Naive thymus-derived CD8-positive, alpha-beta T cell (primary cell): ENCODE data around the gene VPS41. TPM values are rescaled to one million over a fixed set of nuclear protein-coding genes. Genes with fewer than 3 reads are reported as not detected.

Experiments used
- ATAC-seq, 2 donors: fragments of 150-1000 bp; cut with Tn5 transposase in 1 of 2; sonication (Bioruptor Pico), chemical (Tn5 transposase) in 1 of 2; 1 replicate in 1 of 2; 2 replicates in 1 of 2; pipeline ENCODE4 v1.10.0; 2021; ENCODE audit warnings: mild to moderate bottlenecking in 2 of 2, moderate library complexity in 2 of 2
- POLR2A ChIA-PET: fragments of 350-600 bp; sonication (Branson Sonifier 250); formaldehyde crosslinking; loops from one replicate; lab custom pipeline; 2021; ENCODE audit warnings: antibody characterized with exemption; lab: Charles Lee
- DNase-seq, 10 donors: peaks; one replicate each; pipeline versions ENCODE4 v3.0.0 to v3.0.0-alpha.2; 2020 to 2022
- H3K27ac Mint-ChIP-seq, 10 donors: one replicate each; pipeline ENCODE4 v1.8.0; 2020 to 2022; ENCODE audit warnings: mild to moderate bottlenecking in 10 of 10, mixed read lengths in 10 of 10, moderate library complexity in 4 of 10, inconsistent platforms in 1 of 10
- H3K27me3 Mint-ChIP-seq, 5 donors: one replicate each; pipeline ENCODE4 v1.8.0; 2021 to 2022; ENCODE audit warnings: mixed read lengths in 5 of 5
- H3K36me3 Mint-ChIP-seq, 3 donors: one replicate each; pipeline ENCODE4 v1.8.0; 2020 to 2022; ENCODE audit warnings: mixed read lengths in 3 of 3, mild to moderate bottlenecking in 2 of 3, inconsistent platforms in 1 of 3
- H3K4me1 Mint-ChIP-seq, 4 donors: one replicate each; pipeline ENCODE4 v1.8.0; 2021 to 2022; ENCODE audit warnings: mixed read lengths in 4 of 4
- H3K4me3 Mint-ChIP-seq, 10 donors: one replicate each; pipeline ENCODE4 v1.8.0; 2020 to 2022; ENCODE audit warnings: mild to moderate bottlenecking in 10 of 10, mixed read lengths in 10 of 10, moderate library complexity in 6 of 10, inconsistent platforms in 1 of 10
- H3K9me3 Mint-ChIP-seq, 9 donors: one replicate each; pipeline ENCODE4 v1.8.0; 2020 to 2022; ENCODE audit warnings: mixed read lengths in 9 of 9, mild to moderate bottlenecking in 3 of 9, inconsistent platforms in 1 of 9, moderate library complexity in 1 of 9
- polyA plus RNA-seq, 3 donors: library from polyadenylated mRNA; unstranded; fragments of 300-500 nt; fragmentation: Illumina TruSeq; gene quantifications; one replicate each; pipeline ENCODE4 v1.2.3, GENCODE V29; 2021
- total RNA-seq, 8 experiments: library from RNA in 2 of 8; stranded (reverse) in 2 of 8; gene quantifications; one replicate each; pipeline ENCODE4 v1.2.3 and lab custom pipeline; 2021 to 2026

VPS41 gene
- total and polyA plus RNA-seq, 5 experiments from 2014 or later, result 33.3 to 66.0 (median 43.2) TPM

GRCh38 chr7:38775506-38776175 lies 133.3 kb downstream of the VPS41 start:
- no peaks in the 10 kb centered on the region for H3K9me3 Mint-ChIP-seq
- no peaks in the 10 kb centered on the region for H3K27me3 Mint-ChIP-seq
- H3K4me1 Mint-ChIP-seq, result no peaks in the 10 kb centered on the region
- ATAC-seq (no peak), DNase-seq (no peak)
- peak overlapping the region in 1 of 10 donors; percentile 15 for H3K27ac Mint-ChIP-seq
- POLR2A ChIA-PET, result no interaction called here
- H3K36me3 Mint-ChIP-seq, result peaks cover 20 to 76% (median 30%) of the 10 kb centered on the region in 3 donors
- no peak overlapping the region for H3K4me3 Mint-ChIP-seq

GRCh38 chr7:38773430-38773829 lies 135.6 kb downstream of the VPS41 start:
- Mint-ChIP-seq H3K36me3 (peaks cover 27 to 89% (median 46%) of the 10 kb centered on the region in 3 donors), H3K27ac (no peak overlapping the region), H3K9me3 (no peaks in the 10 kb centered on the region), H3K27me3 (no peaks in the 10 kb centered on the region), H3K4me1 (no peaks in the 10 kb centered on the region), H3K4me3 (no peak overlapping the region)
- DNase-seq, result no peak
- no peak for ATAC-seq
- POLR2A ChIA-PET, result no interaction called here

- POLR2A ChIA-PET, result interaction anchor here (0.7 kb wide), 1 partner anchor 275 kb away, joined by 3 read pairs; no protein-coding TSS in a partner anchor
- H3K9me3 Mint-ChIP-seq, result no peaks in the 10 kb centered on the region
- H3K27me3 Mint-ChIP-seq, result no peaks in the 10 kb centered on the region
- H3K4me1 Mint-ChIP-seq, result peaks cover 0 to 4% (median 0%) of the 10 kb centered on the region in 4 donors
- no peak overlapping the region for H3K4me3 Mint-ChIP-seq
- no peak overlapping the region for H3K27ac Mint-ChIP-seq
- peaks cover 12 to 83% (median 29%) of the 10 kb centered on the region in 3 donors for H3K36me3 Mint-ChIP-seq
- ATAC-seq (no peak), DNase-seq (no peak)
These were observed 148.8 kb downstream of the VPS41 start for GRCh38 chr7:38760226-38760625.

- POLR2A ChIA-PET, result no interaction called here
- H3K4me3 Mint-ChIP-seq, result no peak overlapping the region
- H3K4me1 Mint-ChIP-seq, result peaks cover 0 to 2% (median 0%) of the 10 kb centered on the region in 4 donors
- no peak overlapping the region for H3K27ac Mint-ChIP-seq
- peaks cover 7 to 86% (median 25%) of the 10 kb centered on the region in 3 donors for H3K36me3 Mint-ChIP-seq
- no peak for DNase-seq
- no peaks in the 10 kb centered on the region for H3K27me3 Mint-ChIP-seq
- H3K9me3 Mint-ChIP-seq, result no peaks in the 10 kb centered on the region
- no peak for ATAC-seq
These were observed 150.0 kb downstream of the VPS41 start for GRCh38 chr7:38759028-38759427.

- no peak for ATAC-seq
- Mint-ChIP-seq H3K27me3 (no peaks in the 10 kb centered on the region), H3K9me3 (no peaks in the 10 kb centered on the region), H3K4me3 (no peak overlapping the region), H3K27ac (no peak overlapping the region), H3K36me3 (peaks cover 4 to 85% (median 21%) of the 10 kb centered on the region in 3 donors), H3K4me1 (peaks cover 0 to 2% (median 0%) of the 10 kb centered on the region in 4 donors)
- POLR2A ChIA-PET, result no interaction called here
- DNase-seq, result no peak
These were observed 151.1 kb downstream of the VPS41 start for GRCh38 chr7:38757931-38758330.

GRCh38 chr7:38756521-38756920 lies 152.5 kb downstream of the VPS41 start:
- DNase-seq (no peak), ATAC-seq (no peak)
- Mint-ChIP-seq H3K4me3 (no peak overlapping the region), H3K36me3 (peaks cover 9 to 88% (median 28%) of the 10 kb centered on the region in 3 donors), H3K9me3 (no peaks in the 10 kb centered on the region), H3K27me3 (no peaks in the 10 kb centered on the region), H3K4me1 (peaks cover 0 to 2% (median 0%) of the 10 kb centered on the region in 4 donors), H3K27ac (no peak overlapping the region)
- POLR2A ChIA-PET, result no interaction called here

- H3K27ac Mint-ChIP-seq, result peak overlapping the region in 1 of 10 donors; percentile 20
These were observed 155.6 kb downstream of the VPS41 start for GRCh38 chr7:38753347-38753746.

GRCh38 chr7:38751416-38751815 lies 157.6 kb downstream of the VPS41 start:
- Mint-ChIP-seq H3K27me3 (no peaks in the 10 kb centered on the region), H3K27ac (no peak overlapping the region), H3K36me3 (peaks cover 5 to 86% (median 45%) of the 10 kb centered on the region in 3 donors), H3K4me3 (no peak overlapping the region), H3K4me1 (no peaks in the 10 kb centered on the region), H3K9me3 (no peaks in the 10 kb centered on the region)
- DNase-seq, result no peak
- ATAC-seq, result no peak
- POLR2A ChIA-PET, result no interaction called here

More at GRCh38 chr7:38753347-38753746, 155.6 kb downstream of the VPS41 start:
- Mint-ChIP-seq H3K27me3 (no peaks in the 10 kb centered on the region), H3K4me3 (no peak overlapping the region), H3K36me3 (peaks cover 5 to 89% (median 42%) of the 10 kb centered on the region in 3 donors), H3K4me1 (no peaks in the 10 kb centered on the region), H3K9me3 (no peaks in the 10 kb centered on the region)
- POLR2A ChIA-PET, result no interaction called here
- ATAC-seq (no peak), DNase-seq (no peak)

GRCh38 chr7:38748056-38748610 lies 160.9 kb downstream of the VPS41 start:
- Mint-ChIP-seq H3K36me3 (peaks cover 9 to 87% (median 51%) of the 10 kb centered on the region in 3 donors), H3K4me3 (no peak overlapping the region), H3K27ac (no peak overlapping the region), H3K9me3 (no peaks in the 10 kb centered on the region), H3K27me3 (no peaks in the 10 kb centered on the region), H3K4me1 (no peaks in the 10 kb centered on the region)
- POLR2A ChIA-PET, result no interaction called here
- DNase-seq (peak in 1 of 10 donors; percentile 1), ATAC-seq (no peak)

GRCh38 chr7:38746438-38746837 lies 162.6 kb downstream of the VPS41 start:
- peaks cover 4 to 87% (median 52%) of the 10 kb centered on the region in 3 donors for H3K36me3 Mint-ChIP-seq
- H3K4me1 Mint-ChIP-seq, result no peaks in the 10 kb centered on the region
- ATAC-seq (no peak), DNase-seq (no peak)
- H3K9me3 Mint-ChIP-seq, result no peaks in the 10 kb centered on the region
- H3K27ac Mint-ChIP-seq, result no peak overlapping the region
- H3K27me3 Mint-ChIP-seq, result no peaks in the 10 kb centered on the region
- no peak overlapping the region for H3K4me3 Mint-ChIP-seq
- POLR2A ChIA-PET, result no interaction called here

GRCh38 chr7:38744746-38745145 lies 164.2 kb downstream of the VPS41 start:
- no peaks in the 10 kb centered on the region for H3K9me3 Mint-ChIP-seq

GRCh38 chr7:38743899-38744298 lies 165.1 kb downstream of the VPS41 start:
- H3K27ac Mint-ChIP-seq, result no peak overlapping the region
- DNase-seq (no peak), ATAC-seq (no peak)
- peaks cover 11 to 85% (median 46%) of the 10 kb centered on the region in 3 donors for H3K36me3 Mint-ChIP-seq
- no peaks in the 10 kb centered on the region for H3K27me3 Mint-ChIP-seq
- POLR2A ChIA-PET, result no interaction called here
- H3K9me3 Mint-ChIP-seq, result no peaks in the 10 kb centered on the region
- no peak overlapping the region for H3K4me3 Mint-ChIP-seq
- H3K4me1 Mint-ChIP-seq, result no peaks in the 10 kb centered on the region

More at GRCh38 chr7:38744746-38745145, 164.2 kb downstream of the VPS41 start:
- ATAC-seq (no peak), DNase-seq (no peak)
- Mint-ChIP-seq H3K4me1 (no peaks in the 10 kb centered on the region), H3K36me3 (peaks cover 11 to 84% (median 46%) of the 10 kb centered on the region in 3 donors), H3K27ac (peak overlapping the region in 1 of 10 donors; percentile 31), H3K27me3 (no peaks in the 10 kb centered on the region), H3K4me3 (no peak overlapping the region)
- POLR2A ChIA-PET, result no interaction called here

GRCh38 chr7:38740041-38740440 lies 168.9 kb downstream of the VPS41 start:
- H3K9me3 Mint-ChIP-seq, result no peaks in the 10 kb centered on the region
- ATAC-seq (no peak), DNase-seq (no peak)
- POLR2A ChIA-PET, result no interaction called here
- H3K4me3 Mint-ChIP-seq, result no peak overlapping the region
- no peaks in the 10 kb centered on the region for H3K27me3 Mint-ChIP-seq
- H3K27ac Mint-ChIP-seq, result no peak overlapping the region
- H3K4me1 Mint-ChIP-seq, result peaks cover 0 to 2% (median 0%) of the 10 kb centered on the region in 4 donors
- peaks cover 11 to 85% (median 43%) of the 10 kb centered on the region in 3 donors for H3K36me3 Mint-ChIP-seq
